Left ventricle myocardium superior (tissue), 1 donor: ENCODE measurements around the gene TMEM87B. TPM values are rescaled to one million over a fixed set of nuclear protein-coding genes. Genes with fewer than 3 reads are reported as not detected.

Source experiments
- ATAC-seq: fragments of 200-7000 bp; cut with Tn5 transposase; one replicate; pipeline ENCODE4 v1.9.1; 2020; ENCODE audit warnings: mild to moderate bottlenecking, moderate library complexity
- DNase-seq: peaks from one replicate; pipeline ENCODE4 v3.0.0-alpha.2; 2020
- intact Hi-C: fragments of 100-400 bp; cut with micrococcal nuclease; formaldehyde crosslinking; loops from one replicate; pipeline ENCODE4 v1.11.0; 2022
- total RNA-seq: library from RNA; stranded (reverse); fragmentation: NEBNext Ultra II Directional; extraction: Animal tissue kit (Norgen Biotek cat#: 25700); gene quantifications from one replicate; pipeline ENCODE4 v1.2.1, GENCODE V29; 2021
- donor health status: DM: no; HTN: yes; CAD: no; lungs with severe emphysema.

TMEM87B gene
- total RNA-seq, 1 donor from 2014 or later = 4.7 TPM

- no peak for ATAC-seq
- no peak for DNase-seq
- intact Hi-C loops = no loop called here
These were observed 100.5 kb downstream of the TMEM87B start for GRCh38 chr2:112155331-112156151.

- intact Hi-C loops = no loop called here
- DNase-seq = no peak
- no peak for ATAC-seq
These were observed 101.3 kb downstream of the TMEM87B start for GRCh38 chr2:112156152-112156986.

- ATAC-seq = no peak
- intact Hi-C loops = no loop called here
- DNase-seq = no peak
These were observed 102.4 kb downstream of the TMEM87B start for GRCh38 chr2:112157472-112157871.

- ATAC-seq = no peak
- intact Hi-C loops = no loop called here
- no peak for DNase-seq
These were observed 104.4 kb downstream of the TMEM87B start for GRCh38 chr2:112159454-112159921.

- no peak for DNase-seq
- intact Hi-C loops = no loop called here
- ATAC-seq = no peak
These were observed 105.5 kb downstream of the TMEM87B start for GRCh38 chr2:112160283-112161250.

DNA sequence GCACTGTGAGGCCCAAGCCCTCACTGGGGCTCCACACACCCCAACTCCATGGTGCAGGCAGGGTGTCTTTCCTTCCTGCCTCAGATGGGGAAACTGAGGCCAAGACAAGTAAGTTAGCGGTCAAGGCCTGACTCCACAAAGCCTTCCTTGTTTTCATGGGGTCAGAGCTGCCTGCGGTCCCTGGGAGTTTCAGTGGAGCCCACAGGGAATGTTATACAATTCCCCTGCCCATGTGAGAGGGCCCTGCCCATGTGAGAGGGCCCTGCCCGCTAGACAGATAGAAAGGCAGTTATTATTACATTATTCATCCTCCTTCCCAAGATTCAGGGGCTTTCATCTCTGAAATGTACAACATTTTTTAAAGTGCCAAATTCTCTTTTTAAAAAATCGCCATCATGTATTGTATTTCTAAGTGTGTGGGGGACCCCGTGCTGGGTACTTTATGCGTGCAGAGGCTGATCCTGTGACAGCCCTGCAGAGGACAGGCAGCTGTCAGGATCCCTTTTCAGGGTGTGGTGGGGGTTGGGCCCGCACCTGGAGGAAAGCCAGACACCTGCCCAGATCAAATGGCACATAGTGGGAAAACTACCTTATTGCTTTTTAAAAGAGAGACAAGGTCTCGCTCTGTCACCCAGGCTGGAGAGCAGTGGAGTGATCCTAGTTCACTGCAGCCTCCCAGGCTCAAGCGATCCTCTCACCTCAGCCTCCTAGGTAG lies 106.5 kb downstream of the TMEM87B start:
- DNase-seq (no peak), ATAC-seq (no peak)
- intact Hi-C loops = no loop called here

GRCh38 chr2:112162341-112162740 lies 107.3 kb downstream of the TMEM87B start:
- intact Hi-C loops = no loop called here
- DNase-seq = no peak
- ATAC-seq = no peak

DNA sequence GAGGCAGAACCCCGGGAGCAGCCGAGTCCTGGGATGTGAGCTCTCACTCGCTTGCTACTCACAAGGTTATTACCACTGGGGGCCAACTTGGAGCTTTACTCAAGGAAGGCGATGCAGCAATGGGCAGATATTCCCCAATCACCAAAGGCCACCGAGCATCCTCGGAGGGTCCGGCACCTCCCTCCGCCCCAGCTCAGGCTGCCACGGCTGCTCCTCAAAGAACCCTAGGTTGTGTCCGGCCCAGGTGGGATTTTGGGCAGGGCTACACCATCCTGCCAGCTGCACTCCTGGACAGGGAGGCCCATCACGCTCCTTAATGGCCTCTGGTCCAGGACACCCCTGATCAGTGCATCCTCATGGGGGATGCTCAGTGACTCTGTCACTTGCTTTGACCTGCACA lies 107.9 kb downstream of the TMEM87B start:
- intact Hi-C loops = no loop called here
- no peak for ATAC-seq
- no peak for DNase-seq

DNA sequence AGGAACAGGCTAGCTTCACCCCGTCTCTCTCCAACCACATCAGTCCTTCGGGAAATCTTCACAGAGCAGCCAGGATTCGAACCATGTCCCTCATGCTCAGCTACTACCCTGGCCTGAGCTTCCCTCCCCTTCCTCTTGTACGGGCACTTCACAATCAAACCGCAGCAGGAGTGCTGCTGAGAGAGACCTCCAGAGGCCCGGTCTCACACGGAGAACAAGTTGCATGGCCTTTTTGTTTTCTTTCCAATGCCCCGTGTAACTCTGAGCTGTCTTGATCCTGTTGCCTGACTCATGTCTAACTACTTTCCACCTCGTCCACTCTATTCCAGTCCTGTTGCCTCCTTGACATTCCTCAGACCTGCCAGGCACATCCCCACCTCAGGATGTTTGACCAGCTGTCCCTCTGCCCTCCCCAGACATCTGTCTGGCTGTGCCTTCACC lies 108.5 kb downstream of the TMEM87B start:
- intact Hi-C loops = no loop called here
- no peak for DNase-seq
- ATAC-seq = no peak

GRCh38 chr2:112164876-112165275 lies 109.8 kb downstream of the TMEM87B start:
- no peak for ATAC-seq
- intact Hi-C loops = no loop called here
- DNase-seq = no peak

- no peak for DNase-seq
- ATAC-seq = no peak
- intact Hi-C loops = no loop called here
These were observed 110.2 kb downstream of the TMEM87B start for GRCh38 chr2:112165296-112165695.

DNA sequence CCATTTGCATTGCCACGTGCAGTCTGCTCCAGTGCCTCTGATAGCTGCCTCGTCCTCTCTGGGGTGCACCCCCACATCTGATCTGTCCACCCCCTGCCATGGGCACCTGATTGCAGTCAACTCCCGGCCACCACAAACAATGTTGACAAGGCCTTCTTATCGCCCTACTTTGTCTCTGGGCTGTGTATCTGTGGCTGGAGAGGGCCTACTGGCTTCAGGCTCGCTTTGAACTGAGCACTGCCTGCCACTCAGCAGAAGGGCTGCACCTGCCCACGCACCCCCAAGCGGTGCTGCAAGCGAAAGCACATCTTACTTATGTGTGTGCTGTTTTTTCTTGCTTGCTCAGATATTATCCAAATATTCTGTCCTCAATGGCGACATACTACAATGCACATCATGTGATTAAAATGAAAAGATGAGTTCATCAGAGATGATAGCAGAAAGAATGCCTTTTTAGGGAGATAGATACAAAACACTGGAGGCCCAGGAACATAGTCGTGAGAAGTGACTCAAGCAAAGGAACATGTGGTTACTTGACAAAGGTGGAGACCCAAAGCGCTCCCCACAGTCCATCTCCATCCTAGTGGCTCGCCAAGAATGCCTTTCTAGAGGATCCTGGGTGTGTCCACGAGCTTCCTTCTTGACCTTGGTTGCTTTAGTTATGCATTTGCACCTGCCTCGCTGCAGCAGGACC lies 111.9 kb downstream of the TMEM87B start:
- DNase-seq (no peak), ATAC-seq (no peak)
- intact Hi-C loops = no loop called here

DNA sequence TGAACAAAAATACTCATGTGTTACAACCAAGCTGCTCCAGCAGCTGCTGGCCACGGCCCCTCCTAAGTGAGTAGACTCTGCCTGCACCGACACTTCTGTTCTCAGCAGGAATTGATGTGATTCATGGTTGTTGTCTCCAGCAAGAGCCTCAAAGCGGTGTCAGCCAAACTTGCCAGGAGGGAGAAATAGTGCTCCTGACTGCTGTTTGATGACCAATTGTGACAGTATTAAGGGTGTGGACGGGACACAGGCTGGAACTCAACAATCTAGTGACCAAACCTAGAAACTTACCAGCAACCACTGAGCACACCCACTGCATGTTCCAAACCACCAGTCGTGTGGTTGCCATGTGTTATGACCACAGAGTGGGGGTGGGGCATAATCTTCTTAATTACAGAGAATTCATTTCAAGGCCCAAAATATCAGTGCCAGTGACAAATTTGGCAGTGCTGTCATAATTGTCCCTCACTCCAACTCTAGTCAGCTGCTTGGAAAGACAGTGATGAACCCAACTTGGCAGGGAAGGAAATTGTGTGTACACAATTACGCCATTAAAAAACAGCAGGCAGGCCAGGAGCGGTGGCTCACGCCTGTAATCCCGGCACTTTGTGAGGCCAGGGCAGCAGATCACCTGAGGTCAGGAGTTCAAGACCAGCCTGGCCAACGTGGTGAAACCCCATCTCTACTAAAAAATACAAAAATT lies 113.5 kb downstream of the TMEM87B start:
- no peak for ATAC-seq
- intact Hi-C loops = no loop called here
- DNase-seq = no peak
